ENCODE measurements around the gene ARL5C.

GRCh38 chr17:39141294-39141693, 24.7 kb downstream of the ARL5C start:
- no peak for TF ChIP-seq CTCF (IDR thresholded peaks at IDR 0.05)
- TF ChIP-seq POLR2A (IDR thresholded peaks at IDR 0.05) = no peak
